ENCODE results near the gene NEUROD4. TPM values are rescaled to one million over a fixed set of nuclear protein-coding genes. Genes with fewer than 3 reads are reported as not detected.

NEUROD4 gene
- total and polyA plus RNA-seq, 10 of the 15 experiments (the other 5 are each of a cell fraction or from before 2014, with no cell fraction given) = 0.06 TPM; not detected in 9

- TF ChIP-seq ZNF592 (IDR thresholded peaks at IDR 0.05) (no peak), PML (IDR thresholded peaks at IDR 0.05; ENCODE audit: low read length) (no peak), NFYA (IDR thresholded peaks at IDR 0.05; ENCODE audit: borderline replicate concordance, low read depth, low read length) (no peak), IRF4 (IDR thresholded peaks at IDR 0.05; ENCODE audit: low read depth, low read length) (no peak), RB1 (IDR thresholded peaks at IDR 0.05; ENCODE audit: borderline replicate concordance) (no peak), NKRF (conservative IDR thresholded peaks at IDR 0.05) (no peak), CEBPB (IDR thresholded peaks at IDR 0.05; ENCODE audit: borderline replicate concordance in 1 of 2, low read depth in 2 of 2, low read length in 2 of 2) (no peak), CTCF (IDR thresholded peaks at IDR 0.05 in 2 of 3, conservative IDR thresholded peaks at IDR 0.05 in 1 of 3; ENCODE audit: control insufficient read depth in 2 of 3, extremely low read depth in 1 of 3, insufficient read depth in 1 of 3, low read depth in 3 of 3, low read length in 3 of 3) (peak; percentile 72 to 91 (median 73)), MLLT1 (IDR thresholded peaks at IDR 0.05) (no peak), RAD21 (IDR thresholded peaks at IDR 0.05; ENCODE audit: insufficient read depth, low read depth, low read length) (peak; percentile 97), RUNX3 (IDR thresholded peaks at IDR 0.05; ENCODE audit: low read length) (peak; percentile 9; the same call in 1 of the 2 replicates), ZBTB11 (CRISPR knock-in tag; IDR thresholded peaks at IDR 0.05) (no peak)
Measured at GRCh38 chr12:55073043-55074022, 53.6 kb downstream of the NEUROD4 start (continued).

Data from GM12878 (cell line).